T-helper 1 cell treated with Interleukin-12 subunit alpha and Interleukin-12 subunit beta and Interleukin-4 antibody, amounts not matched to agents 30 μg/mL and 1 μg/mL, for 36 hours (primary cell): ENCODE data around the gene SOX8.
"Not testable (repeated sequence)": the region's sequence is repeated elsewhere in the genome, so short reads cannot be mapped to it uniquely, and the experiment has no call there.

Source experiments
- H3K27ac Mint-ChIP-seq: one replicate; pipeline ENCODE4 v1.8.0; 2021; ENCODE audit warnings: mild to moderate bottlenecking, mixed read lengths
- H3K27me3 Mint-ChIP-seq: one replicate; pipeline ENCODE4 v1.8.0; 2021; ENCODE audit warnings: low read depth, mixed read lengths
- H3K36me3 Mint-ChIP-seq: one replicate; pipeline ENCODE4 v1.8.0; 2021; ENCODE audit warnings: low read depth, mixed read lengths
- H3K4me1 Mint-ChIP-seq: one replicate; pipeline ENCODE4 v1.8.0; 2021; ENCODE audit warnings: low read depth, mixed read lengths
- H3K4me3 Mint-ChIP-seq: one replicate; pipeline ENCODE4 v1.8.0; 2021; ENCODE audit warnings: mild to moderate bottlenecking, moderate library complexity, mixed read lengths
- H3K9me3 Mint-ChIP-seq: one replicate; pipeline ENCODE4 v1.8.0; 2021; ENCODE audit warnings: mixed read lengths

The SOX8 gene

DNA sequence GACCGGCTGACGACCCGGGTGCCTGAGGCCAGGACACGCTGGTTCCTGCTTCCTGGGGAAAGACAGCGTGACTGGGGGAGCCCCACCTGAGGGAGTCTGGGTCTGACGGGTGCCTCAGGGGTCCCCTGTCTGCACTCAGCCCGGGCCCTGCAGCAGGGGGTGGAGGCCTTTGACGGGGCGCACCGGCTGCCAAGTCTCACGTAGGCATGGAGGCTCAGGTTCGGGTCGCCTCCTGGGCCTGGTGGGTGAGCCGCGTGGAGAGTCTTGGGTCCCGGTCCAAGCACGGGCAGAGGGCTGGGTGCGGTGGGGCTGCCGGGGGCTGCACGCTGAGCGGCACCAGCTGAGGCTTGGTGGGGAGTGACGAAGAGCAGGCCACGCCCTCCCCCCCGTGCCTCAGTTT lies 40.9 kb downstream of the SOX8 start:
- Mint-ChIP-seq H3K4me3 (no peak overlapping the region), H3K27me3 (no peaks in the 10 kb centered on the region), H3K27ac (no peak overlapping the region), H3K4me1 (no peaks in the 10 kb centered on the region), H3K36me3 (no peaks in the 10 kb centered on the region), H3K9me3 (no peaks in the 10 kb centered on the region)

DNA sequence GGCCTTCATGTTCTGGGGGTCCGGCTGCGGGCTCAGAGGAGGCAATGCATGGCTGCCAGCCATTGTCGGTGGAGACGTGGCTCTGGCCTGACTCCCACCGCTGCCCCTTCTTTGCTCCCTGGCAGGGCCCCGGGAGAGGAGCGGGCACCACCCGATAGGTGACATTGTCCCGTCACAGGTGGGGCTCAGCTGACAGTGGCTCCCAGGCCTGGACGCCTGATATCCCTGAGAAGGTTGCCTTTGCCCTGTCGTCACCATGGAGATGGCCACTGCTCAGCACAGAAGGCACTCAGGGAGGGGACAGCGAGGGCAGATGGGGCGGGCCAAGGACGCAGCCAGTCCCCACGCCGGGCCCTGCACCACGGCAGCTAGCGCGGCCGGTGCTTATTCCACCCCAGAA lies 42.6 kb downstream of the SOX8 start:
- Mint-ChIP-seq H3K27me3 (no peaks in the 10 kb centered on the region), H3K27ac (no peak overlapping the region), H3K9me3 (no peaks in the 10 kb centered on the region), H3K4me3 (no peak overlapping the region), H3K36me3 (no peaks in the 10 kb centered on the region), H3K4me1 (no peaks in the 10 kb centered on the region)

- not testable (repeated sequence) for H3K4me1 Mint-ChIP-seq, H3K9me3 Mint-ChIP-seq, H3K27ac Mint-ChIP-seq, H3K27me3 Mint-ChIP-seq, H3K4me3 Mint-ChIP-seq, H3K36me3 Mint-ChIP-seq
These were observed 43.7 kb downstream of the SOX8 start for GRCh38 chr16:1025183-1025809.

DNA sequence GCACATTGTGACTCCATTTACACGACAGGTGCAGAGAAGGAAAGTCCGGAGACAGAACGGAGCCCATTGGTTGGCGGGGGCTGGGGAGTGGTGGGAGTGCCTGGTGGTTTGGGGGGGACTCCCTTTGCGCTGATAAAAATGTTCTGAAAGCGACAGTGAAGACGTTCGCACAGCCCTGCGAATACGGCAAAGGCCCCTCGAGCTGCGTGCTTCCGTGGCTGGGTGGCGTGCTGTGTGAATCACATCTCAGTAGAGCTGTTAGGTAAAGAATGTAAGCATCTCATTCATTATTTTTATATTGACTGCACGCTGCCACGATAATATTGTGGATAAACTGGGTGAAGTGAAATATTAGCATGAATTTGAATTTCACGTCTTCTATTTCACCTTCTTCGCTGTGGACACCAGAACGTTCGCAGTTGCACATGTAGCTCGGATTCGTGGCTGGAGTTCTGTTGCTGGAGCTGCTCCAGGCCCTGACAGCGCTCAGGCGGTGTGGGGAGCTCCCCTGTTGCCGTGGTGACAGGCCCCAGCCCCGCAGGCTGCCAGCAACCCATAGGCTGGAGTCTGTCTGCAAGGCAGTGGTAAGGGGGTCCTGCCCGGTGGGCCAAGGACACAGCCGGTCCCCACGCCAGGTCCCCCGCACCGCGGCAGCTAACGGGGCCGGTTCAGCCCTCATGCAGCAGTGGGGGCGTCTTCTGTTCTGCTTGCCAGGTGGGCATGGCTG lies 44.6 kb downstream of the SOX8 start:
- Mint-ChIP-seq H3K36me3 (no peaks in the 10 kb centered on the region), H3K9me3 (no peaks in the 10 kb centered on the region), H3K27ac (no peak overlapping the region), H3K4me3 (no peak overlapping the region), H3K27me3 (no peaks in the 10 kb centered on the region), H3K4me1 (no peaks in the 10 kb centered on the region)

- H3K36me3 Mint-ChIP-seq, result no peaks in the 10 kb centered on the region
- no peaks in the 10 kb centered on the region for H3K9me3 Mint-ChIP-seq
- H3K27me3 Mint-ChIP-seq, result no peaks in the 10 kb centered on the region
- H3K4me1 Mint-ChIP-seq, result no peaks in the 10 kb centered on the region
- no peak overlapping the region for H3K27ac Mint-ChIP-seq
- H3K4me3 Mint-ChIP-seq, result no peak overlapping the region
These were observed 45.4 kb downstream of the SOX8 start for GRCh38 chr16:1026784-1027500.

DNA sequence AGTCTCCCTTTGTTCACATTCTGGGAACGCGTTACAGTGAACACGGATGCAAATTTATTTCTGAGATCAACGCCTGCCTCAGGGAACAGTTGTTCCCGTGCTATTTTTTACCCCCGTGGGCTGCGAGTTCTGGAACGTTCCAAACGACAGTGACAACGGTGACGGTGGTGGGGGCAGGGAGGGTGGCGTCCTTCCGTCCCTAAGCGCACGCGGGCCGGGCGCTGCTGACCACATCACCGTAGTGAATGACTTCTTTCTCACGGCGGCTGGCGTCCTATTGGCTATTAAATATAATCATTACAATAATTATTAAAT lies 45.9 kb downstream of the SOX8 start:
- no peaks in the 10 kb centered on the region for H3K4me1 Mint-ChIP-seq
- H3K36me3 Mint-ChIP-seq, result no peaks in the 10 kb centered on the region
- no peaks in the 10 kb centered on the region for H3K9me3 Mint-ChIP-seq
- no peak overlapping the region for H3K27ac Mint-ChIP-seq
- no peak overlapping the region for H3K4me3 Mint-ChIP-seq
- no peaks in the 10 kb centered on the region for H3K27me3 Mint-ChIP-seq

GRCh38 chr16:1028056-1028455 lies 46.5 kb downstream of the SOX8 start:
- Mint-ChIP-seq H3K27ac (no peak overlapping the region), H3K4me1 (no peaks in the 10 kb centered on the region), H3K36me3 (no peaks in the 10 kb centered on the region), H3K27me3 (no peaks in the 10 kb centered on the region), H3K4me3 (no peak overlapping the region), H3K9me3 (no peaks in the 10 kb centered on the region)

- Mint-ChIP-seq H3K4me3 (no peak overlapping the region), H3K9me3 (no peaks in the 10 kb centered on the region), H3K27me3 (no peaks in the 10 kb centered on the region), H3K4me1 (no peaks in the 10 kb centered on the region), H3K36me3 (no peaks in the 10 kb centered on the region), H3K27ac (no peak overlapping the region)
These were observed 47.1 kb downstream of the SOX8 start for GRCh38 chr16:1028524-1029258.

GRCh38 chr16:1029259-1029545 lies 47.6 kb downstream of the SOX8 start:
- Mint-ChIP-seq H3K27me3 (no peaks in the 10 kb centered on the region), H3K9me3 (no peaks in the 10 kb centered on the region), H3K36me3 (no peaks in the 10 kb centered on the region), H3K4me1 (no peaks in the 10 kb centered on the region), H3K27ac (no peak overlapping the region), H3K4me3 (no peak overlapping the region)

DNA sequence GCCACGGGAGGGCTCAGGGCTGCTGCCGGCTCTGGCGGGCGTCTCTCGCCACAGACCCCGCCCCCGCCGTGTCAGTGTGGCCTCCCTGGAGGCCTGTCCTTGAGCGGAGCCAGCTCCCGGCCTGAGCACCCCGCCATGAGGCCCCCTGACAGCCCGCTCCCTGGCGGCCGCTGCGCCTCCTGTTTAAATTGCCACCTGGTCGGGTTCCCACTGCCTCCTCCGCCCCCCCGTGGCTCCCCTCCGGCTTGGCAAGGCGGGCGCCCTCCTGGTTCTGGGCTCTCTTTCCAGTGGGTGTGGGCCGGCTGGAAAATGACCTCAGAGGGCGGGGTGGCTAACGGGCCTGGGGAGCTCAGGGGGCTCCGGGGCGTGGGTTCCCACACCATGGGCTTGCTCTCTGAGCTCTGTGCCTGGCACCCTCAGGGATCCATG lies 48.9 kb downstream of the SOX8 start:
- Mint-ChIP-seq H3K27me3 (no peaks in the 10 kb centered on the region), H3K27ac (no peak overlapping the region), H3K4me1 (no peaks in the 10 kb centered on the region), H3K4me3 (no peak overlapping the region), H3K9me3 (no peaks in the 10 kb centered on the region), H3K36me3 (no peaks in the 10 kb centered on the region)

GRCh38 chr16:1031666-1032065 lies 50.1 kb downstream of the SOX8 start:
- H3K36me3 Mint-ChIP-seq, result no peaks in the 10 kb centered on the region
- no peaks in the 10 kb centered on the region for H3K27me3 Mint-ChIP-seq
- no peaks in the 10 kb centered on the region for H3K4me1 Mint-ChIP-seq
- no peaks in the 10 kb centered on the region for H3K9me3 Mint-ChIP-seq
- H3K4me3 Mint-ChIP-seq, result no peak overlapping the region
- H3K27ac Mint-ChIP-seq, result no peak overlapping the region

DNA sequence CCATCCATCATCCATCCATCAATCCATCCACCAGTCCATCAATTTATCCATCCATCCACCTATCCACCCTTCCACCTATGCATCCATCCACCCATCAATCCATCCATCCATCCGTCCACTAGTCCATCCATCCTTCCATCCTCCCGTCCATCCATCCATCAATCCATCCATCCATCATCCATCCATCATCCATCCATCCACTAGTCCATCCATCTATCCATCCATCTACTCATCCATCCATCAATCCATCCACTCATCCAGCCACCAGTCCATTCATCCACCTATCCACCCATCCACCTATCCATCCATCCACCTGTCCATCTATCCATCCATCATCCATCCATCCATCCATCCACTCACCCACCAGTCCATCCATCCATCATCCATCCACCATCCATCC lies 51.0 kb downstream of the SOX8 start:
- no peak overlapping the region for H3K4me3 Mint-ChIP-seq
- H3K27me3 Mint-ChIP-seq, result no peaks in the 10 kb centered on the region
- H3K4me1 Mint-ChIP-seq, result no peaks in the 10 kb centered on the region
- no peaks in the 10 kb centered on the region for H3K9me3 Mint-ChIP-seq
- no peaks in the 10 kb centered on the region for H3K36me3 Mint-ChIP-seq
- no peak overlapping the region for H3K27ac Mint-ChIP-seq

- Mint-ChIP-seq H3K9me3 (no peaks in the 10 kb centered on the region), H3K36me3 (no peaks in the 10 kb centered on the region), H3K27me3 (no peaks in the 10 kb centered on the region), H3K4me3 (no peak overlapping the region), H3K4me1 (no peaks in the 10 kb centered on the region), H3K27ac (no peak overlapping the region)
These were observed 51.6 kb downstream of the SOX8 start for GRCh38 chr16:1033128-1033679.

GRCh38 chr16:1034230-1035065 lies 52.9 kb downstream of the SOX8 start:
- H3K27me3 Mint-ChIP-seq, result no peaks in the 10 kb centered on the region
- no peaks in the 10 kb centered on the region for H3K36me3 Mint-ChIP-seq
- H3K27ac Mint-ChIP-seq, result no peak overlapping the region
- no peaks in the 10 kb centered on the region for H3K4me1 Mint-ChIP-seq
- no peaks in the 10 kb centered on the region for H3K9me3 Mint-ChIP-seq
- no peak overlapping the region for H3K4me3 Mint-ChIP-seq
